SU-DHL-6 (cell line): ENCODE measurements around the gene GRID1.

Source experiments
- H2AFZ ChIP-seq: fragments of 200-600 bp; sonication (generic); 2 replicates; pipeline ENCODE4 v1.6.1; 2014; ENCODE audit warnings: low read depth, mild to moderate bottlenecking, moderate library complexity, mixed read lengths, antibody characterized with exemption, low read length; ENCODE audit not compliant: severe bottlenecking
- H3F3A ChIP-seq: fragments of 200-600 bp; shearing (Covaris generic); 2 replicates; pipeline ENCODE4 v1.6.0; 2016; ENCODE audit warnings: antibody characterized with exemption, mild to moderate bottlenecking; ENCODE audit not compliant: insufficient read depth
- H3K27ac ChIP-seq: fragments of 200-600 bp; sonication (generic); 2 replicates; pipeline ENCODE4 v1.5.1; 2016; ENCODE audit warnings: low read depth, mild to moderate bottlenecking, low read length, moderate library complexity, mixed read lengths
- H3K27me3 ChIP-seq: fragments of 200-600 bp; sonication (generic), shearing (Covaris generic); 2 replicates; pipeline ENCODE4 v1.6.0; 2014; ENCODE audit warnings: mild to moderate bottlenecking, low read length
- H3K36me3 ChIP-seq: fragments of 200-600 bp; sonication (generic); 2 replicates; pipeline ENCODE4 v1.6.1; 2014; ENCODE audit warnings: mild to moderate bottlenecking, low read length, mixed read lengths
- H3K4me2 ChIP-seq: fragments of 300-600, 200-600 bp; shearing (Covaris generic), sonication (generic); 2 replicates; pipeline ENCODE4 v1.6.0; 2014; ENCODE audit warnings: low read length, low read depth, mild to moderate bottlenecking; ENCODE audit not compliant: poor library complexity, severe bottlenecking
- H3K4me3 ChIP-seq: fragments of 200-600 bp; sonication (generic); 2 replicates; pipeline ENCODE4 v1.5.1; 2014; ENCODE audit warnings: antibody characterized with exemption, low read length, mild to moderate bottlenecking, mixed read lengths; ENCODE audit not compliant: insufficient read depth, poor library complexity, severe bottlenecking
- H3K79me2 ChIP-seq: fragments of 200-600 bp; sonication (generic); 2 replicates; pipeline ENCODE4 v1.6.1; 2014; ENCODE audit warnings: mild to moderate bottlenecking, low read length, moderate library complexity; ENCODE audit not compliant: insufficient read depth
- H3K9ac ChIP-seq: fragments of 200-600 bp; sonication (generic); 2 replicates; pipeline ENCODE4 v1.7.0; 2014; ENCODE audit warnings: mild to moderate bottlenecking, low read length
- H3K9me2 ChIP-seq: fragments of 200-600 bp; sonication (generic); replicated peaks from 2 replicates; pipeline ENCODE4 v1.6.1; 2014; ENCODE audit warnings: low read length; ENCODE audit not compliant: insufficient read depth
- H3K9me3 ChIP-seq: fragments of 200-600 bp; sonication (generic); 2 replicates; pipeline ENCODE4 v1.6.1; 2014; ENCODE audit warnings: low read length, mixed read lengths; ENCODE audit not compliant: insufficient read depth
- H4K20me1 ChIP-seq: fragments of 200-600 bp; sonication (generic); 2 replicates; pipeline ENCODE4 v1.6.1; 2014; ENCODE audit warnings: low read depth, mild to moderate bottlenecking, antibody characterized with exemption, low read length, moderate library complexity, mixed read lengths
- CTCF ChIP-seq: fragments of 200-600 bp; sonication (generic); IDR thresholded peaks from one replicate; pipeline ENCODE4 v1.5.1; 2017; ENCODE audit warnings: antibody characterized with exemption, mild to moderate bottlenecking, low read length, moderate library complexity; ENCODE audit not compliant: insufficient read depth, poor library complexity, severe bottlenecking
- EZH2phosphoT487 ChIP-seq: fragments of 200-600 bp; sonication (generic), shearing (Covaris generic); conservative IDR thresholded peaks from 2 replicates; pipeline ENCODE4 v1.6.1; 2018; ENCODE audit warnings: mild to moderate bottlenecking, antibody characterized with exemption, low read length, moderate library complexity, mixed read lengths

Gene GRID1

GRCh38 chr10:85596389-85596788 is 770.2 kb downstream of the GRID1 start:
- no peak overlapping the region for H2AFZ ChIP-seq

GRCh38 chr10:85594239-85594638 is 772.4 kb downstream of the GRID1 start:
- H3K27me3 ChIP-seq, result no peaks in the 10 kb centered on the region
- H3K4me2 ChIP-seq, result no peak overlapping the region
- no peaks in the 10 kb centered on the region for H3K79me2 ChIP-seq
- no peaks in the 10 kb centered on the region for H3F3A ChIP-seq
- TF ChIP-seq EZH2phosphoT487, result no peak
- no peak overlapping the region for H3K27ac ChIP-seq
- no peaks in the 10 kb centered on the region for H3K9me3 ChIP-seq
- H4K20me1 ChIP-seq, result no peaks in the 10 kb centered on the region
- no peak overlapping the region for H2AFZ ChIP-seq
- H3K4me3 ChIP-seq, result no peak overlapping the region
- no peak overlapping the region for H3K9ac ChIP-seq
- H3K36me3 ChIP-seq, result no peaks in the 10 kb centered on the region
- no peaks in the 10 kb centered on the region for H3K9me2 ChIP-seq

More at GRCh38 chr10:85596389-85596788, 770.2 kb downstream of the GRID1 start:
- no peaks in the 10 kb centered on the region for H3K27me3 ChIP-seq
- no peaks in the 10 kb centered on the region for H3F3A ChIP-seq
- H3K9me2 ChIP-seq, result no peaks in the 10 kb centered on the region
- H3K4me2 ChIP-seq, result no peak overlapping the region
- H4K20me1 ChIP-seq, result no peaks in the 10 kb centered on the region
- no peak overlapping the region for H3K27ac ChIP-seq
- no peak for TF ChIP-seq CTCF
- TF ChIP-seq EZH2phosphoT487, result no peak
- H3K36me3 ChIP-seq, result no peaks in the 10 kb centered on the region
- no peak overlapping the region for H3K9ac ChIP-seq
- no peaks in the 10 kb centered on the region for H3K79me2 ChIP-seq
- no peaks in the 10 kb centered on the region for H3K9me3 ChIP-seq
- no peak overlapping the region for H3K4me3 ChIP-seq

- no peak overlapping the region for H3K4me3 ChIP-seq
- H3K27ac ChIP-seq, result no peak overlapping the region
- H3K36me3 ChIP-seq, result no peaks in the 10 kb centered on the region
- H3F3A ChIP-seq, result no peaks in the 10 kb centered on the region
- H4K20me1 ChIP-seq, result no peaks in the 10 kb centered on the region
- H3K27me3 ChIP-seq, result no peaks in the 10 kb centered on the region
- H3K9me2 ChIP-seq, result no peaks in the 10 kb centered on the region
- no peak overlapping the region for H3K9ac ChIP-seq
- H3K9me3 ChIP-seq, result no peaks in the 10 kb centered on the region
- no peak overlapping the region for H2AFZ ChIP-seq
- no peak overlapping the region for H3K4me2 ChIP-seq
- no peaks in the 10 kb centered on the region for H3K79me2 ChIP-seq
- no peak for TF ChIP-seq EZH2phosphoT487
- TF ChIP-seq CTCF, result no peak
Observed at GRCh38 chr10:85593226-85593772, 773.3 kb downstream of the GRID1 start.

GRCh38 chr10:85581371-85581770 is 785.2 kb downstream of the GRID1 start:
- Histone ChIP-seq H3K9ac (no peak overlapping the region), H4K20me1 (no peaks in the 10 kb centered on the region), H3K9me2 (no peaks in the 10 kb centered on the region), H2AFZ (no peak overlapping the region), H3F3A (no peaks in the 10 kb centered on the region), H3K36me3 (no peaks in the 10 kb centered on the region), H3K27ac (no peak overlapping the region), H3K4me2 (no peak overlapping the region), H3K79me2 (no peaks in the 10 kb centered on the region), H3K27me3 (no peaks in the 10 kb centered on the region), H3K4me3 (no peak overlapping the region), H3K9me3 (no peaks in the 10 kb centered on the region)
- TF ChIP-seq EZH2phosphoT487 (no peak), CTCF (no peak)
